HG02840 (cell line): ENCODE data around the gene HS3ST6.
"Not testable (repeated sequence)": the region's sequence is repeated elsewhere in the genome, so short reads cannot be mapped to it uniquely, and the experiment has no call there.

Experiments
- ATAC-seq: cut with Tn5 transposase; IDR thresholded peaks from one replicate; pipeline ENCODE4 v1.9.1; 2021; ENCODE audit warnings: mild to moderate bottlenecking, moderate library complexity, moderate number of reproducible peaks; ENCODE audit not compliant: unreplicated experiment, low FRiP score

HS3ST6 gene

GRCh38 chr16:1884155-1884760 lies 34.0 kb downstream of the HS3ST6 start:
- no peak for ATAC-seq

- not testable (repeated sequence) for ATAC-seq
These were observed 37.0 kb downstream of the HS3ST6 start for GRCh38 chr16:1881172-1881571.

GRCh38 chr16:1879477-1879876 lies 38.7 kb downstream of the HS3ST6 start:
- ATAC-seq: no peak

GRCh38 chr16:1878256-1878655 lies 40.0 kb downstream of the HS3ST6 start:
- ATAC-seq: no peak

DNA sequence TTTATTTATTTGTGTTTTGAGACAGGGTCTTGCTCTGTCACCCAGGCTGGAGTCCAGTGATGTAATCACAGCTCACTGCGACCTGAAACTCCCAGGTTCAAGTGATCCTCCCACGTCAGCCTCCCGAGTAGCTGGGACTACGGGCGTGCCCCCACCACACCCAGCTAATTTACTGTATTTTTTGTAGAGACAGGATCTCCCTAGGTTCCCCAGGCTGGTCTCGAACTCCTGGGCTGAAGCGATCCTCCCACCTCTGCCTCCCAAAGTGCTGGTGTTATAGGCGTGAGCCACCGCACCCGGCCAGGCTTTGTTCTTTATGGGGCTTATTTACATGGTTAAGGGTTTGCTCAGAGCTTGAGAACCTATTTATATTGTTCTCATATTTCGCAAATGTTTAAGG lies 40.4 kb downstream of the HS3ST6 start:
- no peak for ATAC-seq

DNA sequence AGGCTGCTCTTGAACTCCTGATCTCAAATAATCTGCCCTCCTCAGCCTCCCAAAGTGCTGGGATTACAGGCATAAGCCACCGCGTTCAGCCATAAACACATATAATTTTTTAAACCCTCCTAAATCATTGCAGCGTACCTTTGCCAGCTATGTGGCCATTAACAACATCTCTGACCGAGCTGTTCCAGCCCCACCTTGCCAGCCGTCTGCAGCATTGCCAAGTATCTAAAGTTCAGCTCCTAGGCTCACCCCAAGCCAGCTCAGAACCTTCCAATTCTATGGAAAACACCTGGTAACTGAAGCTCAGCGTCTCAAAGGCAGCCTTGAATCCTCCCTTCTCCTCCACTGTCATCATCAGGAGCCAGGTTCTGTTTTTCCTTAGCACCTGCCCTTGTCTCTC lies 41.1 kb downstream of the HS3ST6 start:
- no peak for ATAC-seq

GRCh38 chr16:1876468-1876867 lies 41.7 kb downstream of the HS3ST6 start:
- no peak for ATAC-seq

DNA sequence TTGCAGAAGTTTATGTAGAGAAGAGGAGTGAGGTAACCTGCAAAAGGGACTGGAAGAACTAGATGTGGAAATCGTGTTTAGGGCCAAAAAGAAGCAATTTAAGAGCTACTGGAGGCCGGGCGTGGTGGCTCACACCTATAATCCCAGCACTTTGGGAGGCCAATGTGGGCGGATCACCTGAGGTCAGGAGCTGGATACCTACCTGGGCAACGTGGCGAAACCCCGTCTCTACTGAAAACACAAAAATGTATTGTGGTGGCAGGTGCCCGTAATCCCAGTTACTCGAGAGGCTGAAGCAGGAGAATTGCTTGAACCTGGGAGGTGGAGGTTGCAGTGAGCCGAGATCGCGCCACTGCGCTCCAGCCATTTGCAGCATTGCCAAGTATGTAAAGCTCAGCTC lies 42.1 kb downstream of the HS3ST6 start:
- ATAC-seq: not testable (repeated sequence)

DNA sequence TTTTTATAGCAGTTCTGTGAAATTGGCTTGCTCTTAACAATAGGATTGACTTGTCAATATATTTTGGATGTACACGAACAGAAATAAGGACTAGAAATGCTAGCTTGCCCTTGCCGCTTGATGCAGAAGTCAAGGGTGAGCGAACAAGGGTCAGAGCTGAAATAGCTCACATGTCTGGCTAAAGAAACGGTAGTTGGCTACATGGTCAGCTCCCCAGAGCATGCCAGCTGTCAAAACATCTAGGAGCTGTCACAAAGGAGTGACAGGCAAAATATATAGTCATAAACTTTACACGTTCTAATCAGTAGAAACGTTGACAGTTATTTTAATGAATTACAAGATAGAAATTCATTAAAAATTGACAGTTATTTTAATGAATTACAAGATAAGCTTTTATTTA lies 43.4 kb downstream of the HS3ST6 start:
- ATAC-seq: no peak

- no peak for ATAC-seq
These were observed 46.1 kb downstream of the HS3ST6 start, which contains the start of gene MEIOB for GRCh38 chr16:1871974-1872635. Gene MEIOB, minus strand, starts transcription at chr16:1872164. Its CDS starts 3,989 bp downstream, at chr16:1868175.

GRCh38 chr16:1870365-1871082 lies 47.7 kb downstream of the HS3ST6 start:
- ATAC-seq: no peak

- ATAC-seq: no peak
These were observed 52.1 kb downstream of the HS3ST6 start for GRCh38 chr16:1865902-1866690.

DNA sequence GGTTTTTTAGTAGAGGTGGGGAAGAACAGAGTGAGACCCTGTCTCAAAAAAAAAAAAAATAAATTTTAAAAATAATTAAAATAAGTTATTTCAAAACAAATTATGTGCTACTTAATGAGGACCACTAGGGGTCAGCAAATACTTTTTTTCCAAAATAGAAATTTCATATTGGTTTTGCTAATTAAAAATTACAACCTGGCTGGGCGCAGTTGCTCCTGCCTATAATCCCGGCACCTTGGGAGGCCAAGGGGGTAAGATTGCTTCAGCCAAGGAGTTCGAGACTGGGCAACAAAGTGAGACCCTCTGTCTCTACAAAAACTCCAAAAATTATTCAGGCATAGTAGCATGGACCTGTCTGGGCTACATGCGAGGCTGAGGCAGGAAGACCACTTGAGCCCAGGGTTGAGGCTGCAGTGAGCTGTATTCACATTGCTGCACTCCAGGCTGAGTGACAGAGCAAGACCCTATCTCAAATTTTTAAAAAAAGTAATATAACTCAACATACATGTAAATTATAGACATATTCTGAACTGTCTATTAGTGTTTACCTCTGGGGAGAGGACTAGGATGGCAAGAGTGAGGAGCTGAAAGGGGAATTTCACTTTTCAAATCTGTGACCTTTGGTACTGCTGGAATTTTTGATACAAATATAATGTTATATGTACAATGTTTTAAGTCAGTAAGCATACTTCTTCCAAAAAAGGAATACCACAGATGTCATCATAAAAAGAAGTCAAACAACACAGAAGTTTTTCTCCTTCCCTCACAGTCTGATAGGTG lies 54.3 kb downstream of the HS3ST6 start:
- ATAC-seq: no peak

- no peak for ATAC-seq
These were observed 55.8 kb downstream of the HS3ST6 start for GRCh38 chr16:1862394-1862793.

GRCh38 chr16:1861730-1862129 lies 56.5 kb downstream of the HS3ST6 start:
- ATAC-seq: no peak
